22Rv1 (cell line): ENCODE data around the gene COL28A1.

Experiments used
- CTCF ChIP-seq: fragments of 450-650 bp; IDR thresholded peaks from 2 replicates; pipeline ENCODE4 v1.5.1; 2017; ENCODE audit warnings: mild to moderate bottlenecking
- ZFX ChIP-seq: fragments of 450-650 bp; IDR thresholded peaks from 2 replicates; pipeline ENCODE4 v1.6.1; 2017; ENCODE audit warnings: antibody characterized with exemption, borderline replicate concordance

GRCh38 chr7:7516662-7517061 lies 19.0 kb downstream of the COL28A1 start:
- TF ChIP-seq CTCF, result no peak
- TF ChIP-seq ZFX, result no peak
